NCI-H226 (cell line): ENCODE data around the gene AUNIP.

Source experiments
- DNase-seq: peaks from one replicate; pipeline ENCODE4 v3.0.0-alpha.2; 2015

The AUNIP gene

GRCh38 chr1:25807480-25808390, 51.5 kb downstream of the AUNIP start:
- DNase-seq, result no peak

- no peak for DNase-seq
Observed at GRCh38 chr1:25806418-25806817, 52.8 kb downstream of the AUNIP start.

GRCh38 chr1:25805863-25806225, 53.4 kb downstream of the AUNIP start:
- DNase-seq, result no peak

GRCh38 chr1:25804964-25805862, 54.0 kb downstream of the AUNIP start:
- DNase-seq, result no peak

GRCh38 chr1:25804244-25804963, 54.9 kb downstream of the AUNIP start:
- DNase-seq, result no peak

GRCh38 chr1:25803368-25803767, 55.9 kb downstream of the AUNIP start:
- DNase-seq, result no peak

GRCh38 chr1:25802915-25803314, 56.3 kb downstream of the AUNIP start:
- no peak for DNase-seq

GRCh38 chr1:25800703-25801377, 58.4 kb downstream of the AUNIP start:
- DNase-seq, result no peak

GRCh38 chr1:25799935-25800702, 59.1 kb downstream of the AUNIP start, which contains the start of gene SELENON:
Gene SELENON (plus strand): TSS chr1:25800193. CDS start chr1:25800231, 38 bp downstream.
- DNase-seq, result peak; percentile 29

GRCh38 chr1:25799352-25799934, 59.8 kb downstream of the AUNIP start:
- no peak for DNase-seq

GRCh38 chr1:25798666-25799351, 60.4 kb downstream of the AUNIP start:
- DNase-seq, result no peak

- DNase-seq, result no peak
Observed at GRCh38 chr1:25797939-25798338, 61.3 kb downstream of the AUNIP start.

- peak; percentile 60 for DNase-seq
Observed at GRCh38 chr1:25796811-25797458, 62.3 kb downstream of the AUNIP start.

GRCh38 chr1:25795946-25796810, 63.1 kb downstream of the AUNIP start:
- DNase-seq, result no peak

- no peak for DNase-seq
Observed at GRCh38 chr1:25795211-25795610, 64.0 kb downstream of the AUNIP start.

- DNase-seq, result no peak
Observed at GRCh38 chr1:25794325-25794724, 64.9 kb downstream of the AUNIP start.

- DNase-seq, result no peak
Observed at GRCh38 chr1:25793585-25794170, 65.6 kb downstream of the AUNIP start.

GRCh38 chr1:25792115-25792514, 67.1 kb downstream of the AUNIP start:
- DNase-seq, result no peak

GRCh38 chr1:25790472-25790871, 68.8 kb downstream of the AUNIP start:
- no peak for DNase-seq
